GM21528 (cell line): Measurements from ENCODE around the gene OR4D1.

Source experiments
- ATAC-seq: cut with Tn5 transposase; IDR thresholded peaks from one replicate; pipeline ENCODE4 v1.9.1; 2021; ENCODE audit warnings: mild to moderate bottlenecking, moderate library complexity; ENCODE audit not compliant: unreplicated experiment, low FRiP score

The OR4D1 gene

DNA sequence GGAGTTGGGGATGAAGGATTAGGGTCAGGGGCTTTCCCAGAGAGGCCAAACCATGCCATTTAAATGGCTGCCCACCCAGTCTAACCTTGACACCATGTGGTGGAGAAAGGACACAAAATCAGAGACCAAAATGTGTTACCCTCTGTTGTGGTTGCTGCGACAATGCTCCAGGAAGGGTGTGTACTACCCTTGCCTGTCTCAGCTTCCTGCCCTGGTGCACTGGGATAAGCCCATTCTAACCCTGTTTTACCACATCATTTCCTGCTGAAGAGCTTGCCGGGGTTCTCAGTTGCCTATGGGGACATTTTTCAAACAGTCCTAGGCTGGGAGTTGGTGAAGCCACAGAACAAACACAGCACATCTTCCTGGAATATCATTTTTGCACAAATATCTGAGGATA, 4.9 kb downstream of the OR4D1 start:
- ATAC-seq = no peak

DNA sequence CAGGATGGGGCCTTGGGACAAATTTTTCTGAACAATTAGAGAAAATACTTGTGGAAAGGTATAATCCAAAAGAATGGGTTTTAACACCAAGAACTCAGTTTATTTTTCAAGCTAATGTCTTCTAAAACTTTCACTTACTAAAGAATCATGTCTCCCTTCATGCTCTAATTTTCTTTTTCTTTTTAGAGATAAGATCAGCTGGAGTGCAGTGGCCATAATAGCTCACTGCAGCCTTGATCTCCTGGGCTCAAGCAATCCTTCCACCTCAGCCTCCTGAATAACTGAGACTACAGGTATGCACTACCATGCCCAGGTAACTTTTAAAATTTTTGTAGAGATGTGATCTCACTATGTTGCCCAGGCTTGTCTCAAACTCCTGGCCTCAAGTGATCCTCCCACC, 5.5 kb downstream of the OR4D1 start:
- no peak for ATAC-seq

- no peak for ATAC-seq
These were observed 8.9 kb downstream of the OR4D1 start for GRCh38 chr17:58156839-58157803.

DNA sequence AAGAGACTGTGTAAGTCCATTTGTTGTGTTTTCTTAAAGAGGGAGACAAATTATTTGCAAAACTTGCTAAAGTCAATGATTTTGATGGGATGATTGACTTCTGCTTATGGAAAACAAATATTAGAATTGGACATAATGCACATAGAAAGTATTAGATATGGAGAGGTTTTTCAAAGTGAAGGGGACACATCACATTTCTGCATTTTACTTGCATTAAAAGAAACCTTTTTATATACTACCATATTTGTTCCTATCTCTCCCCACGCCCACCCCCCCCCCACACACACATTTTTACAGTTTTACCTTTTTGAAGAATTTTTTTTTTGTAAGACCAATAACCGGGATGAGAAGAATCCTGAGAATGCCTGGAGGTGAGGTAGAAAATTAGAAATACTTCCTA, 10.0 kb downstream of the OR4D1 start:
- ATAC-seq = no peak

- no peak for ATAC-seq
These were observed 13.4 kb downstream of the OR4D1 start for GRCh38 chr17:58161566-58161965.

DNA sequence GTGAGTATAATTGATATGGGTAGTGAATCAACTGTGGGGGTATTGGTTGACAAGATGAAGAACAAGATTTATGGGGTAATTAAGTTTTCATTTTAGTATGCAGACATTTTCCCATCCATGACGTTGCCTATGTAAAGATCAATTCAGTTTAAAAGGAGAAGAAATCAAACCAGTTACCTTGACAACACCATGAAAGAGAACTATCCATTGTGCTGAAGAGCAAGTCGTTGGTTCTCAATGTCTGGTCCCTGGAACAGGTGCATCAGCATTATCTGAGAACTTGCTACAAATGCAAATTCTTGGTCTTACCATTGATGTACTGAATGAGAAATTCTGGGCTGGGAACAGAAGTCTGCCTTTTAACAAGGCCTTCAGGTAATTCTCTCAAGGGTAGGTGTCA, 17.8 kb downstream of the OR4D1 start:
- ATAC-seq = no peak

GRCh38 chr17:58166682-58167081, 18.5 kb downstream of the OR4D1 start, which contains the start of gene OR4D2:
OR4D2 (plus strand) TSS chr17:58166982; CDS start chr17:58169656, 2,674 bp downstream.
- no peak for ATAC-seq

GRCh38 chr17:58170622-58171021, 22.4 kb downstream of the OR4D1 start:
- ATAC-seq = no peak

DNA sequence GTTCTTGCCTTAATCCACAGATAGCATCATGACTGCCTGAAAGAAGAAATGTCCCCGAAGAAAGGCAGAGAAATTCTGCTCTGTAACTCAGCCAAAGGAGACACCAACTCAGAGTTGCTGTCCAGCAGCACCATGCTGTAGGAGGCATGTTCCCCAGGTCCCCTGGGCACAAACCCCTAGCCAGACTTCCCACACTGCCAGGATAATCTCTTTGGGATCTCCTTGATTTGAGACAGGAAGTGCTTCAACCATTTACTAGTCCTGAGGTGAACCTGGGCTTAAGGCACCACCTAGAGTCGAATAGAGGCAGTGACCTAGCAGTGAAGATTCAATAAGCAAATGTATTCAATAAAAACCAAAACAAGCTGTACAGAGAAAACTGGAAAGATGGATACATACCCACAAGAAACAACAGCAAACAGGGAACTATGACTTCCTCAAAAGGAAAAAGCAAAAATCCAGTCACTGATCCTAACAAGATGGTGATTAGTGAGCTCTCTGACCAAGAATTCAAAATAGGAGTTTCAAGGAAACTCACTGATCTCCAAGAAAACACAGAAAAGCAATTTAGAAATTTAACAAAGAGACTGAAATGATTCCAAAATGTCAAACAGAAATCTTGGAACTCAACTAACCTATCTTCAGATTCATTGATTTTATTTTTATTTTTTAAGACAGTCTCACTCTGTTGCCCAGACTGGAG, 24.3 kb downstream of the OR4D1 start:
- no peak for ATAC-seq

- ATAC-seq = no peak
These were observed 26.7 kb downstream of the OR4D1 start for GRCh38 chr17:58174871-58175270.

- no peak for ATAC-seq
These were observed 28.0 kb downstream of the OR4D1 start for GRCh38 chr17:58176200-58176599.

- ATAC-seq = no peak
These were observed 33.6 kb downstream of the OR4D1 start for GRCh38 chr17:58181796-58182195.

- ATAC-seq = no peak
These were observed 35.3 kb downstream of the OR4D1 start for GRCh38 chr17:58183514-58183913.

DNA sequence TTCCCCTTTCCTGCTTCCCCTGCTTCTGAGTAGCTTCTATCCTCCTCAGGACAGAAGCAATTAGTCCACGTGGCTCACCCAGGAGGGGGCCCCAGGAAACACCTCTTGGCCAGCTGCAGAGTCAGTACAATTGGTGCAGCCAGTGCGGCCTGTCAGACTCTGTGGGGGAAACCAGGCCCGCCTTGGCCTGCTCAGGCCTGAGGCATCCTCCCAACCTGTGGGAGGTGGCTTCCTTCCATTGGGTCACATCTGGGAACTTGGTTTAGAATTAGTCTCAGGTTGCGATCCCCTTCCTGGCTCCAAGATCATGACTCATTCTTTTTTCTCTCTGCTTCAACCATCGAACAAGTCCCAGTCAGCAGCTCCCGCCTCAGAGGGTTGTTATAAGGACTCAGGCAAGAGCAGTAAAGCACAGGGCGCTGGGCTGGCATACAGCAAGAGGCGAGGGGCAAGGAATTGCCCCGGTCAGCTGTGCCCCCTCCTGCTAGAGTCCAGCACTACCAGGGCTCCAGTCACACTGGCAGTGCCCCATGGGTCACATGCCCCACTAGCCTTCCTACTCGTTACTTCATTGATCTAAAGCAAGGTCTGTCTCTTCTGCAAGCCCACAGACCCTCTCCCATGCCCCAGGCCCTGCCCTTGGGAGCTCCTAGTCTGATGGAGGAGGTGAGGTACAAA, 36.3 kb downstream of the OR4D1 start:
- ATAC-seq = no peak

DNA sequence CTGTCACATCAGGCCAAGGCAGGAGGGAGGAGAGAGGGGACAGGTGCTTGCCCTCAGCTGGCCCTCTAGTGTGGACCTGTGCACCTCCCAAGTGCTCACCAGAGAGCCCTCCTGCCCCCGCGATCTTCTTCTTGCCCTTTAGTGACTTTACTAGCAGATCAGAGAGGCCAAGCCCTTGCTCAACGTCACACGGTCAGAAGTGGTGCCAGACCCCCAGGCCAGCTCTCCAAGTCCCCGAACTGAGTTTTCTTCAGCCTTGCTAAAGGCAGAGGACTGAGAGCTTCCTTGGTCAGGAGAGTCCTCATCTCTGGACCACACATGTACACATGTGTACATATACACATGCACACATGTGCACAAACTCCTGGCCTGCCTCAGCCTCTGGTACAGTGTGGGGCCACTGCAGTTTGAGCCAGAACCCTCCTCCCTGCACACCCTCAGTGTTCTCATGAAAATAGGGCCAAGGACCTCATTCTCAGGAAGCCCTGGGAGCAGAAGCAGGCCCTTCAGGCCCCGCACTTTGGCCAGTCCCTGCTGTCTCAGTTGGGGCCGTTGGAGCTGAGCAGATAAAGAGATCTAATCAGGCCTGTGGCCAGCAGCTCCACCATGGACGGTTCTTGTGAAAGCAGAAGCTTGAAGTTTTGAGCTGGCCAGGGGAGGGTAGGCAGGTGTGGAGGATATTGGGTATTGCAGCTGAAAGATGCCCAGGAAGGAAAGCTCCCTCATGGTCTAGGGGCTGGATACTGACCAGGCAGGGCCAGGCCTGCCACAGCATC, 37.0 kb downstream of the OR4D1 start:
- no peak for ATAC-seq

- ATAC-seq = no peak
These were observed 38.4 kb downstream of the OR4D1 start for GRCh38 chr17:58186591-58186990.

GRCh38 chr17:58187063-58187462, 38.9 kb downstream of the OR4D1 start:
- ATAC-seq = no peak

DNA sequence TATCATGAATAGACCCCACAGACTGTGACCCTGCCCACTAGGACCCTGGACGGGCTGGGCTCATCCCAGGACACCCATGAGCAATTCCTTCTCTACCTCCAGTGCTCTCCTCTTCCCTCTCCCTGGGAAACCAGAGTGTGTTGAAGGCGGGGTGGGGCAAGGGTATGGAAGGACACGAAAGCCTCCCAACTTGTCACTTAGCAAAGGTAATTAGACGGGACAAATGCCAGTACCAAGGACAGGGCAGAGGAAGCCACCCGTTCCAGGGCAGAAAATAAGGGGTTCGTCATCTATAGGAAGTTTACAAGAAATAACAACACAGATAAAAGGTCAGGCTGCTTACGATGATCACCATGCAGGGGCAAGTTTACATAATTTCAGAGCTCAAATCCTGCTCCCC, 39.5 kb downstream of the OR4D1 start:
- no peak for ATAC-seq

- no peak for ATAC-seq
These were observed 41.4 kb downstream of the OR4D1 start for GRCh38 chr17:58189436-58190146.
